NK-92 (cell line): ENCODE measurements around the gene PLK3.
"Not testable (repeated sequence)": the region's sequence is repeated elsewhere in the genome, so short reads cannot be mapped to it uniquely, and the experiment has no call there.

Source experiments
- DNase-seq: peaks from one replicate; lab custom pipeline; 2025; ENCODE audit not compliant: unreplicated experiment; lab: John Stamatoyannopoulos, UW

The PLK3 gene

GRCh38 chr1:44808063-44808937 lies 8.1 kb downstream of the PLK3 start, which contains the start of gene BTBD19:
TSS of gene BTBD19 (plus strand) at chr1:44808523. CDS start at chr1:44808821, 298 bp downstream.
- DNase-seq = no peak

- DNase-seq = no peak
Measured at GRCh38 chr1:44808938-44809917, 9.1 kb downstream of the PLK3 start.

GRCh38 chr1:44810101-44810761 lies 10.1 kb downstream of the PLK3 start:
- DNase-seq = no peak

- DNase-seq = not testable (repeated sequence)
Measured at GRCh38 chr1:44810762-44811105, 10.6 kb downstream of the PLK3 start.

- DNase-seq = no peak
Measured at GRCh38 chr1:44811234-44811633, 11.1 kb downstream of the PLK3 start.

GRCh38 chr1:44812822-44813543 lies 12.8 kb downstream of the PLK3 start:
- no peak for DNase-seq

- DNase-seq = not testable (repeated sequence)
Measured at GRCh38 chr1:44815926-44816325, 15.7 kb downstream of the PLK3 start.

- no peak for DNase-seq
Measured at GRCh38 chr1:44817307-44817706, 17.1 kb downstream of the PLK3 start.

GRCh38 chr1:44817771-44818495 lies 17.8 kb downstream of the PLK3 start:
- DNase-seq = no peak

- no peak for DNase-seq
Measured at GRCh38 chr1:44819196-44819607, 19.0 kb downstream of the PLK3 start.

- DNase-seq = no peak
Measured at GRCh38 chr1:44819608-44820327, 19.6 kb downstream of the PLK3 start.

- DNase-seq = no peak
Measured at GRCh38 chr1:44820328-44821239, 20.4 kb downstream of the PLK3 start.

- no peak for DNase-seq
Measured at GRCh38 chr1:44821240-44821715, 21.1 kb downstream of the PLK3 start.

GRCh38 chr1:44822131-44822701 lies 22.0 kb downstream of the PLK3 start:
- DNase-seq = no peak

GRCh38 chr1:44822981-44823451 lies 22.8 kb downstream of the PLK3 start:
- no peak for DNase-seq

GRCh38 chr1:44824392-44824791 lies 24.2 kb downstream of the PLK3 start:
- DNase-seq = not testable (repeated sequence)

- no peak for DNase-seq
Measured at GRCh38 chr1:44826375-44827196, 26.4 kb downstream of the PLK3 start.
